Stimulated activated CD4-positive, alpha-beta T cell treated with anti-CD3 and anti-CD28 coated beads, Interleukin-12 subunit alpha, Interleukin-12 subunit beta, amount 100 ng/mL, for 4 hours (primary cell): ENCODE results near the gene POM121C.
"Not testable (repeated sequence)": the region's sequence is repeated elsewhere in the genome, so short reads cannot be mapped to it uniquely, and the experiment has no call there.

Source experiments
- DNase-seq: peaks from one replicate; pipeline ENCODE4 v3.0.0-alpha.2; 2020

Gene POM121C

DNA sequence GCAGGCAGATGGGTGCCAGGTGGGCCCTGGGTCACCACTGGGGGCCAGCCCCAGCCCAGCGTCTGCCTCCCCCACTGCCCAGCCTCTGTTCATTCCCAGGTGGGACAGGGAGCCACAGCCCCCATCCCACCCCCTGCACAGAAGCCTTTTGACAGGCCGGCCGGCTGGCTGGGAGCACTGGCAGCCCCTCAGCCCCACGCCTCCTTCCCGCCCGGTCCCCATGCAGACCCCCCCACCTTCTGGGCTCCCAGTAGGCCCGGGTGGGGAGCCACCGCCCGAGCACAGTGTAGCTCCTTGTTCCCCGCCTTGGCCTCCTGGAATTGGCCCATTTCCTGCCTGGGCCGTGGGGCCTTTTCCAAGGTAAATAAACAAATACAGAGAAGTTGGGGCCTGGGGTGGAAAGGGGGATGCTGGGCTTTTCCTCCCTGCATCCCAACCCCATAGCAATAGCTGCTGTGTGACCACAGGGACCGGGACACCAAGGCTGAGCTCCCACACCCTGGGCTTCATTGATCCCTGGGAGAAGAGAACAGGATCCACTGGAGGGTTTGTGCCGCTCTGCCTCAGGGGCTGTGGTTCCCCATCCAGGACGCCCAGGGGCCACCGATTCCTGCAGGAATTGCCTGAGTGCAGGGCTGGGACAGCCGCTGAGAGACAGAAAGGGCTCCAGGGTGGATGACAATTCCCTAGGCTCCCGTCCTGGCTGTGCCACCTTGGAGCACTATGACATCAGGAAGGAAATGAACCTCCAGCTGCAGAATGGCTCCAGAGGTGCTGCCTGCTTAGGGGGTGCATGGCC lies 111.4 kb downstream of the POM121C start:
- DNase-seq = not testable (repeated sequence)

GRCh38 chr7:75374144-75374518 lies 112.0 kb downstream of the POM121C start:
- DNase-seq = not testable (repeated sequence)

DNA sequence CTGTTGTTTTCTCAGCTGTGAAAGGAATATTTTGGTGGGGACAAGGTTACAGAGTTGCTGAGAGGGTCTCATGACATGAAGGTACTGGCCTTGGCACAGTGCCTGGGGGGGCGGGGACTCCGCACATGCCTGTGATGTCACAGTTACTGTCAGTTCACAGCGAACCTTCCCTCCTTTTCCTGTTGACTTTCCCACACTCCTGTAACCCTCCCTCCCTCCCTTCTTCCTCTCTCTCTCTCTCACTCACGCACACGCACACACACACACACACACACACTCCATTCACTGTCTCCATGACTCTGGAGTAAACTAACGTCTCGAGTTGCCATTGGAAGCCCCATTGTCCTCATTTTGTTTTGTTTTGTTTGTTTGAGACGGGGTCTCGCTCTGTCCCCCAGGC lies 118.8 kb downstream of the POM121C start:
- DNase-seq = not testable (repeated sequence)
